Neural progenitor cell (in vitro differentiated cells): ENCODE results near the gene TMEM45A. TPM values are rescaled to one million over a fixed set of nuclear protein-coding genes. Genes with fewer than 3 reads are reported as not detected.

Experiments used
- DNase-seq: peaks from one replicate; pipeline ENCODE4 v3.0.0-alpha.2; 2016; ENCODE audit warnings: low spot score
- H2AFZ ChIP-seq: fragments of 200-600 bp; sonication (generic); replicated peaks from 2 replicates; pipeline ENCODE4 v1.6.1; 2016; ENCODE audit warnings: antibody characterized with exemption
- H3F3A ChIP-seq: fragments of 200-600 bp; sonication (generic); 2 replicates; pipeline ENCODE4 v1.6.1; 2016; ENCODE audit warnings: antibody characterized with exemption, low read depth
- H3K27ac ChIP-seq: fragments of 200-600 bp; sonication (generic); 2 replicates; pipeline ENCODE4 v1.5.1; 2016; ENCODE audit warnings: mild to moderate bottlenecking
- H3K27me3 ChIP-seq: fragments of 200-600 bp; sonication (generic); 2 replicates; pipeline ENCODE4 v1.6.1; 2016; ENCODE audit warnings: mild to moderate bottlenecking, moderate library complexity
- H3K36me3 ChIP-seq: fragments of 200-600 bp; sonication (generic); 2 replicates; pipeline ENCODE4 v1.5.1; 2016
- H3K4me1 ChIP-seq: fragments of 200-600 bp; sonication (generic); 2 replicates; pipeline ENCODE4 v1.6.1; 2016; ENCODE audit warnings: mixed run types
- H3K4me2 ChIP-seq: fragments of 200-600 bp; sonication (generic); 2 replicates; pipeline ENCODE4 v1.6.1; 2016
- H3K4me3 ChIP-seq: fragments of 200-600 bp; sonication (generic); 2 replicates; pipeline ENCODE4 v1.5.1; 2016
- H3K79me2 ChIP-seq: fragments of 200-600 bp; sonication (generic); 2 replicates; pipeline ENCODE4 v1.6.1; 2016; ENCODE audit warnings: low read depth
- H3K9ac ChIP-seq: fragments of 200-600 bp; sonication (generic); 2 replicates; pipeline ENCODE4 v1.6.1; 2016
- H3K9me3 ChIP-seq: fragments of 200-600 bp; sonication (generic); 2 replicates; pipeline ENCODE4 v1.5.1; 2016; ENCODE audit warnings: low read depth
- H4K20me1 ChIP-seq: fragments of 200-600 bp; sonication (generic); 2 replicates; pipeline ENCODE4 v1.6.1; 2016; ENCODE audit warnings: low read depth
- H3K27ac Mint-ChIP-seq: 3 replicates; pipeline ENCODE4 v1.8.0; 2021; ENCODE audit warnings: mixed read lengths
- H3K27me3 Mint-ChIP-seq: 2 replicates; pipeline ENCODE4 v1.8.0; 2022; ENCODE audit warnings: low read depth, mild to moderate bottlenecking, inconsistent platforms, moderate library complexity, mixed read lengths; ENCODE audit not compliant: insufficient read depth
- H3K36me3 Mint-ChIP-seq: 3 replicates; pipeline ENCODE4 v1.8.0; 2021; ENCODE audit warnings: mixed read lengths
- H3K4me1 Mint-ChIP-seq: 3 replicates; pipeline ENCODE4 v1.8.0; 2021; ENCODE audit warnings: mixed read lengths
- H3K4me3 Mint-ChIP-seq: 3 replicates; pipeline ENCODE4 v1.8.0; 2021; ENCODE audit warnings: mild to moderate bottlenecking, moderate library complexity, mixed read lengths
- H3K9me3 Mint-ChIP-seq: 3 replicates; pipeline ENCODE4 v1.8.0; 2020; ENCODE audit warnings: mixed read lengths
- EZH2 ChIP-seq: fragments of 200-600 bp; sonication (generic); IDR thresholded peaks from 2 replicates; pipeline ENCODE4 v1.6.1; 2017; ENCODE audit warnings: antibody characterized with exemption, mild to moderate bottlenecking, moderate library complexity
- EZH2phosphoT487 ChIP-seq: fragments of 200-600 bp; sonication (generic); IDR thresholded peaks from 2 replicates; pipeline ENCODE4 v1.6.1; 2017; ENCODE audit warnings: antibody characterized with exemption
- total RNA-seq: library from RNA; depleted of rRNA; stranded (reverse); fragments of >200 nt; gene quantifications from 2 replicates; pipeline ENCODE4 v1.2.3, GENCODE V29; 2015; ENCODE audit warnings: low replicate concordance
- TF ChIP-seq, protein P1 (sequence below): fragments of 200-600 bp; sonication (generic); IDR thresholded peaks from 2 replicates; pipeline ENCODE4 v1.5.1; 2017; ENCODE audit warnings: antibody characterized with exemption, mild to moderate bottlenecking

The TMEM45A gene
- total RNA-seq, 1 donor from 2014 or later: 82.7 TPM

DNA sequence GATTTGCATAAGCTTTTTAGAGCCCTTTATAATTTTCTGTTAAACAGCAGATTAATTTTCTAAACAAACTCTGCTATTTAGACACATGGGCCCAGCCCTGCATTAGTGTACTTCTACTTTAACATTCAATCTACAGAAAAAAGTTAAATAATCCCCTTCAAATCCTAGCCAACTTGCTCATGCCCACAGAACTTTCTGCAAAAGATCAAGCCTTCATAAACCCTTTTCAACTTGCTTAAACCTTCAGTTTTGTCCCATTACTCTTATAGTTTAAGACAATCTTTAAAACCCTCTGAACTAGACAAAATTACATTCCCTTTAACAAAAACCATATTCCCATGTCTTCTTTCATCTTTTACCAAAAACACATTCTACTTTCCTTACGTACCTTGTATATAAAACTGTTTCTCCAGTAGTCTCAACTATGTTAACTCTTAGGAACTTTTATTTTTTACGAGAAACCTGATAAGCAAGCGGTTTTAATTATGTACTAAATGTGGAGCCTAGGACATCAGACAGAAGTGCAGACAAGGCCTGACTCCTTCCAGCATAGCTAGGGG, 91.8 kb downstream of the TMEM45A start:
- DNase-seq: no peak
- H3K27me3 ChIP-seq: no peaks in the 10 kb centered on the region
- peaks cover 7% of the 10 kb centered on the region for H3K9me3 Mint-ChIP-seq
- H3K36me3 Mint-ChIP-seq: no peaks in the 10 kb centered on the region
- H3K4me1 ChIP-seq: no peaks in the 10 kb centered on the region
- peaks cover 3% of the 10 kb centered on the region for H3K27me3 Mint-ChIP-seq
- H3K4me3 ChIP-seq: no peak overlapping the region
- no peak overlapping the region for H3K4me2 ChIP-seq
- no peak overlapping the region for H3K9ac ChIP-seq
- H3K36me3 ChIP-seq: no peaks in the 10 kb centered on the region
- H3K4me3 Mint-ChIP-seq: no peak overlapping the region
- H3K27ac ChIP-seq: no peak overlapping the region
- no peak for TF ChIP-seq EZH2
- TF ChIP-seq, protein P1, sequence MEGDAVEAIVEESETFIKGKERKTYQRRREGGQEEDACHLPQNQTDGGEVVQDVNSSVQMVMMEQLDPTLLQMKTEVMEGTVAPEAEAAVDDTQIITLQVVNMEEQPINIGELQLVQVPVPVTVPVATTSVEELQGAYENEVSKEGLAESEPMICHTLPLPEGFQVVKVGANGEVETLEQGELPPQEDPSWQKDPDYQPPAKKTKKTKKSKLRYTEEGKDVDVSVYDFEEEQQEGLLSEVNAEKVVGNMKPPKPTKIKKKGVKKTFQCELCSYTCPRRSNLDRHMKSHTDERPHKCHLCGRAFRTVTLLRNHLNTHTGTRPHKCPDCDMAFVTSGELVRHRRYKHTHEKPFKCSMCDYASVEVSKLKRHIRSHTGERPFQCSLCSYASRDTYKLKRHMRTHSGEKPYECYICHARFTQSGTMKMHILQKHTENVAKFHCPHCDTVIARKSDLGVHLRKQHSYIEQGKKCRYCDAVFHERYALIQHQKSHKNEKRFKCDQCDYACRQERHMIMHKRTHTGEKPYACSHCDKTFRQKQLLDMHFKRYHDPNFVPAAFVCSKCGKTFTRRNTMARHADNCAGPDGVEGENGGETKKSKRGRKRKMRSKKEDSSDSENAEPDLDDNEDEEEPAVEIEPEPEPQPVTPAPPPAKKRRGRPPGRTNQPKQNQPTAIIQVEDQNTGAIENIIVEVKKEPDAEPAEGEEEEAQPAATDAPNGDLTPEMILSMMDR: no peak
- TF ChIP-seq EZH2phosphoT487: no peak
- no peak overlapping the region for H2AFZ ChIP-seq
- H3K4me1 Mint-ChIP-seq: no peaks in the 10 kb centered on the region
- no peaks in the 10 kb centered on the region for H3F3A ChIP-seq
- H4K20me1 ChIP-seq: no peaks in the 10 kb centered on the region
- no peaks in the 10 kb centered on the region for H3K9me3 ChIP-seq
- no peaks in the 10 kb centered on the region for H3K79me2 ChIP-seq
- no peak overlapping the region for H3K27ac Mint-ChIP-seq

GRCh38 chr3:100586832-100587231, 94.4 kb downstream of the TMEM45A start:
- H3K9ac ChIP-seq: no peak overlapping the region
- H3K27me3 ChIP-seq: no peaks in the 10 kb centered on the region
- peaks cover 3% of the 10 kb centered on the region for H3K27me3 Mint-ChIP-seq
- no peaks in the 10 kb centered on the region for H3F3A ChIP-seq
- H3K27ac Mint-ChIP-seq: no peak overlapping the region
- no peak for TF ChIP-seq EZH2phosphoT487
- no peak for TF ChIP-seq EZH2
- TF ChIP-seq, protein P1: no peak
- peaks cover 7% of the 10 kb centered on the region for H3K9me3 Mint-ChIP-seq
- H3K79me2 ChIP-seq: no peaks in the 10 kb centered on the region
- no peaks in the 10 kb centered on the region for H4K20me1 ChIP-seq
- no peak overlapping the region for H3K4me3 ChIP-seq
- H3K4me2 ChIP-seq: no peak overlapping the region
- H3K27ac ChIP-seq: no peak overlapping the region
- H3K4me1 ChIP-seq: no peaks in the 10 kb centered on the region
- no peaks in the 10 kb centered on the region for H3K4me1 Mint-ChIP-seq
- no peak for DNase-seq
- no peaks in the 10 kb centered on the region for H3K36me3 Mint-ChIP-seq
- no peak overlapping the region for H3K4me3 Mint-ChIP-seq
- no peaks in the 10 kb centered on the region for H3K36me3 ChIP-seq
- no peak overlapping the region for H2AFZ ChIP-seq
- H3K9me3 ChIP-seq: no peaks in the 10 kb centered on the region

DNA sequence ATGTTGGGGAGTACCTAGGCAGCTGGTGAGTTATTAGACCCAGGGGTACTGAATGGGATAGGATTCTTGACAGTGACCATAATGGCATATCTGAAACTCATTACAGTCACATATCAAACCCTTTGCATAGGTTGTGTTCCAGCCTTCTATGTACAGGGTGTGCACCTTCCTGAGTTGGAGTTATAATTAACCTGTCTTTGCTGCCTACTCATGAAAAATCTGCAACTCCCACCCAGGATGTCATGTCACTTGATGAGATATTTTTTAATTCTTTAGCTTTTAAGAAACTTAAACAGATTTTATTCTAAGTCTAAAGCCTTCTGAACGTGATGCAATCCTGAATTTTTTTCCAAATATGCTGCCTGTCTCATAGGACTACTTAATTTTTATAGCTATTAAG, 95.8 kb downstream of the TMEM45A start:
- Histone ChIP-seq H3K79me2 (no peaks in the 10 kb centered on the region), H3K4me3 (no peak overlapping the region), H3K36me3 (no peaks in the 10 kb centered on the region), H3K27me3 (no peaks in the 10 kb centered on the region), H4K20me1 (no peaks in the 10 kb centered on the region), H3F3A (no peaks in the 10 kb centered on the region), H3K9ac (no peak overlapping the region), H2AFZ (no peak overlapping the region), H3K4me1 (no peaks in the 10 kb centered on the region), H3K27ac (no peak overlapping the region), H3K9me3 (no peaks in the 10 kb centered on the region), H3K4me2 (no peak overlapping the region)
- no peaks in the 10 kb centered on the region for H3K36me3 Mint-ChIP-seq
- H3K27me3 Mint-ChIP-seq: peaks cover 3% of the 10 kb centered on the region
- no peak for TF ChIP-seq EZH2phosphoT487
- no peak for TF ChIP-seq EZH2
- TF ChIP-seq, protein P1: no peak
- no peak overlapping the region for H3K4me3 Mint-ChIP-seq
- H3K4me1 Mint-ChIP-seq: no peaks in the 10 kb centered on the region
- H3K27ac Mint-ChIP-seq: no peak overlapping the region
- H3K9me3 Mint-ChIP-seq: peaks cover 7% of the 10 kb centered on the region
- no peak for DNase-seq
